Measurements from ENCODE around the gene IRAK1. TPM values are rescaled to one million over a fixed set of nuclear protein-coding genes. Genes with fewer than 3 reads are reported as not detected.
"Not testable (repeated sequence)": the region's sequence is repeated elsewhere in the genome, so short reads cannot be mapped to it uniquely, and the experiment has no call there.

IRAK1 gene
- total RNA-seq, 1 donor from 2014 or later, result 89.4 TPM

- no peak for TF ChIP-seq CTCF (IDR thresholded peaks at IDR 0.05)
- DNase-seq, result peak; percentile 71
- H3K9me3 ChIP-seq, result no peaks in the 10 kb centered on the region
- H3K27me3 ChIP-seq, result no peaks in the 10 kb centered on the region
- H3K36me3 ChIP-seq, result no peaks in the 10 kb centered on the region
- H3K4me1 ChIP-seq, result peaks cover 6% of the 10 kb centered on the region
- no peak overlapping the region for H3K4me3 ChIP-seq
- intact Hi-C loops (cut with DNase I), result no loop called here
- peak overlapping the region; percentile 24 for H3K27ac ChIP-seq
- peak; percentile 74 for ATAC-seq
Observed at GRCh38 chrX:153981771-153982533, 37.8 kb downstream of the IRAK1 start.

GRCh38 chrX:153981231-153981630 is 38.5 kb downstream of the IRAK1 start:
- no peaks in the 10 kb centered on the region for H3K9me3 ChIP-seq
- no peaks in the 10 kb centered on the region for H3K27me3 ChIP-seq
- no peak overlapping the region for H3K4me3 ChIP-seq
- H3K36me3 ChIP-seq, result no peaks in the 10 kb centered on the region
- H3K27ac ChIP-seq, result no peak overlapping the region
- intact Hi-C loops (cut with DNase I), result no loop called here
- peaks cover 6% of the 10 kb centered on the region for H3K4me1 ChIP-seq
- no peak for TF ChIP-seq CTCF (IDR thresholded peaks at IDR 0.05)
- ATAC-seq (no peak), DNase-seq (no peak)

GRCh38 chrX:153980394-153980793 is 39.3 kb downstream of the IRAK1 start:
- H3K4me3 ChIP-seq; H3K27ac ChIP-seq; H3K9me3 ChIP-seq; H3K36me3 ChIP-seq; H3K4me1 ChIP-seq; intact Hi-C loops (cut with DNase I); DNase-seq; H3K27me3 ChIP-seq: not testable (repeated sequence)
- peak; percentile 20 for ATAC-seq

- intact Hi-C loops (cut with DNase I), result no loop called here
- Histone ChIP-seq H3K9me3 (no peaks in the 10 kb centered on the region), H3K4me3 (no peak overlapping the region), H3K27ac (no peak overlapping the region), H3K4me1 (peaks cover 12% of the 10 kb centered on the region), H3K27me3 (no peaks in the 10 kb centered on the region), H3K36me3 (no peaks in the 10 kb centered on the region)
- DNase-seq, result no peak
- ATAC-seq, result no peak
- no peak for TF ChIP-seq CTCF (IDR thresholded peaks at IDR 0.05)
Observed at GRCh38 chrX:153974726-153975286, 44.9 kb downstream of the IRAK1 start.

- intact Hi-C loops (cut with DNase I), result no loop called here
- H3K9me3 ChIP-seq, result no peaks in the 10 kb centered on the region
- no peaks in the 10 kb centered on the region for H3K36me3 ChIP-seq
- DNase-seq (no peak), ATAC-seq (no peak)
- peak overlapping the region; percentile 56 for H3K4me3 ChIP-seq
- H3K27me3 ChIP-seq, result no peaks in the 10 kb centered on the region
- H3K4me1 ChIP-seq, result peaks cover 13% of the 10 kb centered on the region
- H3K27ac ChIP-seq, result peak overlapping the region; percentile 98
- TF ChIP-seq CTCF (IDR thresholded peaks at IDR 0.05), result no peak
Observed at GRCh38 chrX:153974003-153974725, 45.5 kb downstream of the IRAK1 start.
